22Rv1 (cell line): ENCODE results near the gene LRIG3.

Experiments used
- CTCF ChIP-seq: fragments of 450-650 bp; IDR thresholded peaks from 2 replicates; pipeline ENCODE4 v1.5.1; 2017; ENCODE audit warnings: mild to moderate bottlenecking
- ZFX ChIP-seq: fragments of 450-650 bp; IDR thresholded peaks from 2 replicates; pipeline ENCODE4 v1.6.1; 2017; ENCODE audit warnings: antibody characterized with exemption, borderline replicate concordance

- TF ChIP-seq CTCF = no peak
- TF ChIP-seq ZFX = no peak
These were observed 4.9 kb upstream of the LRIG3 start for GRCh38 chr12:58925111-58925611.
